ENCODE measurements around the gene DIAPH2.

Gene DIAPH2

GRCh38 chrX:97046867-97047266, 362.2 kb downstream of the DIAPH2 start:
- H3K27ac Mint-ChIP-seq: no peak overlapping the region
- no peaks in the 10 kb centered on the region for H3K4me1 Mint-ChIP-seq
- no peaks in the 10 kb centered on the region for H3K27me3 Mint-ChIP-seq
- CTCF ChIA-PET: no interaction called here
- no peak overlapping the region for H3K4me3 Mint-ChIP-seq
- no peak for DNase-seq
- H3K9me3 Mint-ChIP-seq: no peaks in the 10 kb centered on the region
- H3K36me3 Mint-ChIP-seq: no peaks in the 10 kb centered on the region

- CTCF ChIA-PET: no interaction called here
Observed at GRCh38 chrX:97050392-97050791, 365.8 kb downstream of the DIAPH2 start.

GRCh38 chrX:97057349-97057909, 372.8 kb downstream of the DIAPH2 start:
- DNase-seq: no peak

More at GRCh38 chrX:97050392-97050791, 365.8 kb downstream of the DIAPH2 start:
- H3K4me1 Mint-ChIP-seq: no peaks in the 10 kb centered on the region
- H3K4me3 Mint-ChIP-seq: no peak overlapping the region
- no peak for DNase-seq
- H3K9me3 Mint-ChIP-seq: no peaks in the 10 kb centered on the region
- no peaks in the 10 kb centered on the region for H3K36me3 Mint-ChIP-seq
- no peak overlapping the region for H3K27ac Mint-ChIP-seq
- H3K27me3 Mint-ChIP-seq: no peaks in the 10 kb centered on the region

GRCh38 chrX:97060020-97060419, 375.4 kb downstream of the DIAPH2 start:
- no peaks in the 10 kb centered on the region for H3K9me3 Mint-ChIP-seq
- CTCF ChIA-PET: no interaction called here
- no peak overlapping the region for H3K4me3 Mint-ChIP-seq
- H3K36me3 Mint-ChIP-seq: no peaks in the 10 kb centered on the region
- DNase-seq: no peak
- H3K27ac Mint-ChIP-seq: no peak overlapping the region
- no peaks in the 10 kb centered on the region for H3K27me3 Mint-ChIP-seq
- peaks cover 4% of the 10 kb centered on the region for H3K4me1 Mint-ChIP-seq

More at GRCh38 chrX:97057349-97057909, 372.8 kb downstream of the DIAPH2 start:
- H3K36me3 Mint-ChIP-seq: no peaks in the 10 kb centered on the region
- no peak overlapping the region for H3K27ac Mint-ChIP-seq
- H3K4me1 Mint-ChIP-seq: peaks cover 2% of the 10 kb centered on the region
- CTCF ChIA-PET: no interaction called here
- H3K9me3 Mint-ChIP-seq: no peaks in the 10 kb centered on the region
- H3K4me3 Mint-ChIP-seq: no peak overlapping the region
- H3K27me3 Mint-ChIP-seq: no peaks in the 10 kb centered on the region

- Mint-ChIP-seq H3K27ac (no peak overlapping the region), H3K27me3 (no peaks in the 10 kb centered on the region), H3K36me3 (no peaks in the 10 kb centered on the region), H3K9me3 (no peaks in the 10 kb centered on the region), H3K4me3 (no peak overlapping the region), H3K4me1 (peaks cover 4% of the 10 kb centered on the region)
- DNase-seq: no peak
- CTCF ChIA-PET: no interaction called here
Observed at GRCh38 chrX:97065066-97065465, 380.4 kb downstream of the DIAPH2 start.

- DNase-seq: no peak
- no peaks in the 10 kb centered on the region for H3K9me3 Mint-ChIP-seq
- no peaks in the 10 kb centered on the region for H3K27me3 Mint-ChIP-seq
- H3K4me3 Mint-ChIP-seq: no peak overlapping the region
- H3K27ac Mint-ChIP-seq: no peak overlapping the region
- peaks cover 4% of the 10 kb centered on the region for H3K4me1 Mint-ChIP-seq
- H3K36me3 Mint-ChIP-seq: no peaks in the 10 kb centered on the region
- CTCF ChIA-PET: no interaction called here
Observed at GRCh38 chrX:97065973-97066372, 381.3 kb downstream of the DIAPH2 start.

- Mint-ChIP-seq H3K27ac (no peak overlapping the region), H3K4me3 (no peak overlapping the region), H3K4me1 (peaks cover 4% of the 10 kb centered on the region), H3K9me3 (no peaks in the 10 kb centered on the region), H3K36me3 (no peaks in the 10 kb centered on the region), H3K27me3 (no peaks in the 10 kb centered on the region)
- CTCF ChIA-PET: no interaction called here
- no peak for DNase-seq
Observed at GRCh38 chrX:97066381-97066780, 381.7 kb downstream of the DIAPH2 start.

- H3K27ac Mint-ChIP-seq: no peak overlapping the region
- no peak for DNase-seq
- H3K4me3 Mint-ChIP-seq: no peak overlapping the region
- H3K9me3 Mint-ChIP-seq: no peaks in the 10 kb centered on the region
- H3K4me1 Mint-ChIP-seq: no peaks in the 10 kb centered on the region
- H3K36me3 Mint-ChIP-seq: peaks cover 3% of the 10 kb centered on the region
- CTCF ChIA-PET: no interaction called here
- H3K27me3 Mint-ChIP-seq: no peaks in the 10 kb centered on the region
Observed at GRCh38 chrX:97070346-97070745, 385.7 kb downstream of the DIAPH2 start.

- no peaks in the 10 kb centered on the region for H3K27me3 Mint-ChIP-seq
- no peaks in the 10 kb centered on the region for H3K9me3 Mint-ChIP-seq
- no peak overlapping the region for H3K27ac Mint-ChIP-seq
- peaks cover 3% of the 10 kb centered on the region for H3K36me3 Mint-ChIP-seq
- H3K4me3 Mint-ChIP-seq: no peak overlapping the region
- DNase-seq: no peak
- CTCF ChIA-PET: no interaction called here
- no peaks in the 10 kb centered on the region for H3K4me1 Mint-ChIP-seq
Observed at GRCh38 chrX:97074400-97074799, 389.8 kb downstream of the DIAPH2 start.

GRCh38 chrX:97089116-97089515, 404.5 kb downstream of the DIAPH2 start:
- H3K4me3 Mint-ChIP-seq: no peak overlapping the region
- H3K27ac Mint-ChIP-seq: no peak overlapping the region
- H3K9me3 Mint-ChIP-seq: no peaks in the 10 kb centered on the region
- H3K4me1 Mint-ChIP-seq: no peaks in the 10 kb centered on the region
- CTCF ChIA-PET: no interaction called here
- peaks cover 2% of the 10 kb centered on the region for H3K36me3 Mint-ChIP-seq
- no peaks in the 10 kb centered on the region for H3K27me3 Mint-ChIP-seq
- no peak for DNase-seq

GRCh38 chrX:97096385-97096784, 411.7 kb downstream of the DIAPH2 start:
- CTCF ChIA-PET: no interaction called here
- Mint-ChIP-seq H3K4me3 (no peak overlapping the region), H3K4me1 (no peaks in the 10 kb centered on the region), H3K36me3 (peaks cover 2% of the 10 kb centered on the region), H3K9me3 (no peaks in the 10 kb centered on the region), H3K27me3 (no peaks in the 10 kb centered on the region), H3K27ac (no peak overlapping the region)
- DNase-seq: no peak

GRCh38 chrX:97102938-97103337, 418.3 kb downstream of the DIAPH2 start:
- Mint-ChIP-seq H3K4me1 (no peaks in the 10 kb centered on the region), H3K36me3 (peaks cover 3% of the 10 kb centered on the region), H3K27me3 (no peaks in the 10 kb centered on the region), H3K27ac (no peak overlapping the region), H3K4me3 (no peak overlapping the region), H3K9me3 (no peaks in the 10 kb centered on the region)
- DNase-seq: no peak
- CTCF ChIA-PET: no interaction called here

- Mint-ChIP-seq H3K4me1 (no peaks in the 10 kb centered on the region), H3K9me3 (no peaks in the 10 kb centered on the region), H3K36me3 (no peaks in the 10 kb centered on the region), H3K4me3 (no peak overlapping the region), H3K27me3 (no peaks in the 10 kb centered on the region), H3K27ac (no peak overlapping the region)
- CTCF ChIA-PET: no interaction called here
- no peak for DNase-seq
Observed at GRCh38 chrX:97109730-97110129, 425.1 kb downstream of the DIAPH2 start.

- CTCF ChIA-PET: no interaction called here
- no peaks in the 10 kb centered on the region for H3K4me1 Mint-ChIP-seq
- H3K27me3 Mint-ChIP-seq: no peaks in the 10 kb centered on the region
- H3K27ac Mint-ChIP-seq: no peak overlapping the region
- H3K9me3 Mint-ChIP-seq: no peaks in the 10 kb centered on the region
- DNase-seq: no peak
- peaks cover 10% of the 10 kb centered on the region for H3K36me3 Mint-ChIP-seq
- H3K4me3 Mint-ChIP-seq: no peak overlapping the region
Observed at GRCh38 chrX:97117572-97117971, 432.9 kb downstream of the DIAPH2 start.

GRCh38 chrX:97119474-97120109, 434.9 kb downstream of the DIAPH2 start:
- Mint-ChIP-seq H3K27me3 (no peaks in the 10 kb centered on the region), H3K9me3 (no peaks in the 10 kb centered on the region), H3K4me3 (no peak overlapping the region), H3K27ac (no peak overlapping the region), H3K36me3 (peaks cover 10% of the 10 kb centered on the region), H3K4me1 (no peaks in the 10 kb centered on the region)
- DNase-seq: no peak
- CTCF ChIA-PET: no interaction called here

GRCh38 chrX:97123001-97123400, 438.4 kb downstream of the DIAPH2 start:
- no peak overlapping the region for H3K4me3 Mint-ChIP-seq
- DNase-seq: no peak
- H3K4me1 Mint-ChIP-seq: no peaks in the 10 kb centered on the region
- no peaks in the 10 kb centered on the region for H3K9me3 Mint-ChIP-seq
- CTCF ChIA-PET: no interaction called here
- H3K36me3 Mint-ChIP-seq: peaks cover 7% of the 10 kb centered on the region
- no peaks in the 10 kb centered on the region for H3K27me3 Mint-ChIP-seq
- no peak overlapping the region for H3K27ac Mint-ChIP-seq

All from activated naive CD4-positive, alpha-beta T cell treated with anti-CD3 and anti-CD28 coated beads, Interleukin-2, amount 10 ng/mL, durations not matched to agents 7 days and 5 days (primary cell).